Mucosa of stomach (tissue), 1 donor: Measurements from ENCODE around the gene TRIM44.
A peak's percentile ranks its signal among the peaks of the same experiment; 100 is the strongest.
"Not testable (repeated sequence)": the region's sequence is repeated elsewhere in the genome, so short reads cannot be mapped to it uniquely, and the experiment has no call there.

Experiments used
- H3K27me3 ChIP-seq: one replicate; pipeline ENCODE4 v1.7.0; 2013; ENCODE audit warnings: mild to moderate bottlenecking, low read length; ENCODE audit not compliant: control insufficient read depth, insufficient read depth
- H3K36me3 ChIP-seq: one replicate; pipeline ENCODE4 v1.7.0; 2013; ENCODE audit warnings: low read length; ENCODE audit not compliant: control insufficient read depth, insufficient read depth
- H3K4me1 ChIP-seq: one replicate; pipeline ENCODE4 v1.7.0; 2013; ENCODE audit warnings: mild to moderate bottlenecking, low read length; ENCODE audit not compliant: control insufficient read depth, insufficient read depth
- H3K4me3 ChIP-seq: one replicate; pipeline ENCODE4 v1.7.0; 2013; ENCODE audit warnings: low read length
- H3K9ac ChIP-seq: one replicate; pipeline ENCODE4 v1.7.0; 2013; ENCODE audit warnings: mild to moderate bottlenecking, low read length, moderate library complexity
- H3K9me3 ChIP-seq: one replicate; pipeline ENCODE4 v1.7.0; 2013; ENCODE audit warnings: mild to moderate bottlenecking, low read length, moderate library complexity; ENCODE audit not compliant: control insufficient read depth
- donor health status: Pancreatic carcinoma.

TRIM44 gene

GRCh38 chr11:35662061-35662648 lies 420 bp upstream of the TRIM44 start:
- Histone ChIP-seq H3K4me1 (peaks cover 14% of the 10 kb centered on the region), H3K36me3 (no peaks in the 10 kb centered on the region), H3K9me3 (no peaks in the 10 kb centered on the region), H3K27me3 (no peaks in the 10 kb centered on the region), H3K9ac (peak overlapping the region; percentile 73), H3K4me3 (peak overlapping the region; percentile 93)

GRCh38 chr11:35663408-35663702 lies 780 bp downstream of the TRIM44 start:
- Histone ChIP-seq H3K4me3 (peak overlapping the region; percentile 93), H3K9me3 (no peaks in the 10 kb centered on the region), H3K36me3 (no peaks in the 10 kb centered on the region), H3K4me1 (peaks cover 14% of the 10 kb centered on the region), H3K27me3 (no peaks in the 10 kb centered on the region), H3K9ac (peak overlapping the region; percentile 73)

- H3K9ac ChIP-seq = no peak overlapping the region
- no peak overlapping the region for H3K4me3 ChIP-seq
- H3K9me3 ChIP-seq = no peaks in the 10 kb centered on the region
- H3K27me3 ChIP-seq = no peaks in the 10 kb centered on the region
- H3K36me3 ChIP-seq = no peaks in the 10 kb centered on the region
- H3K4me1 ChIP-seq = peaks cover 14% of the 10 kb centered on the region
Measured at GRCh38 chr11:35664977-35665441, 2.4 kb downstream of the TRIM44 start.

- no peaks in the 10 kb centered on the region for H3K36me3 ChIP-seq
- no peaks in the 10 kb centered on the region for H3K9me3 ChIP-seq
- H3K4me3 ChIP-seq = no peak overlapping the region
- H3K27me3 ChIP-seq = no peaks in the 10 kb centered on the region
- peaks cover 17% of the 10 kb centered on the region for H3K4me1 ChIP-seq
- no peak overlapping the region for H3K9ac ChIP-seq
Measured at GRCh38 chr11:35667257-35667656, 4.7 kb downstream of the TRIM44 start.

GRCh38 chr11:35668350-35668749 lies 5.8 kb downstream of the TRIM44 start:
- H3K27me3 ChIP-seq, H3K9ac ChIP-seq, H3K4me3 ChIP-seq, H3K36me3 ChIP-seq, H3K9me3 ChIP-seq: not testable (repeated sequence)
- peaks cover 14% of the 10 kb centered on the region for H3K4me1 ChIP-seq

- no peak overlapping the region for H3K4me3 ChIP-seq
- H3K36me3 ChIP-seq = no peaks in the 10 kb centered on the region
- peaks cover 4% of the 10 kb centered on the region for H3K4me1 ChIP-seq
- H3K27me3 ChIP-seq = no peaks in the 10 kb centered on the region
- no peak overlapping the region for H3K9ac ChIP-seq
- no peaks in the 10 kb centered on the region for H3K9me3 ChIP-seq
Measured at GRCh38 chr11:35671396-35672127, 9.0 kb downstream of the TRIM44 start.

- H3K4me3 ChIP-seq = no peak overlapping the region
- H3K9ac ChIP-seq = no peak overlapping the region
- H3K4me1 ChIP-seq = peaks cover 5% of the 10 kb centered on the region
- no peaks in the 10 kb centered on the region for H3K36me3 ChIP-seq
- H3K9me3 ChIP-seq = no peaks in the 10 kb centered on the region
- no peaks in the 10 kb centered on the region for H3K27me3 ChIP-seq
Measured at GRCh38 chr11:35672608-35673007, 10.0 kb downstream of the TRIM44 start.

GRCh38 chr11:35675901-35676610 lies 13.5 kb downstream of the TRIM44 start:
- peaks cover 9% of the 10 kb centered on the region for H3K4me1 ChIP-seq
- no peak overlapping the region for H3K9ac ChIP-seq
- H3K36me3 ChIP-seq = no peaks in the 10 kb centered on the region
- H3K9me3 ChIP-seq = no peaks in the 10 kb centered on the region
- no peaks in the 10 kb centered on the region for H3K27me3 ChIP-seq
- no peak overlapping the region for H3K4me3 ChIP-seq

GRCh38 chr11:35676611-35676965 lies 14.0 kb downstream of the TRIM44 start:
- H3K9ac ChIP-seq = no peak overlapping the region
- H3K27me3 ChIP-seq = no peaks in the 10 kb centered on the region
- peaks cover 9% of the 10 kb centered on the region for H3K4me1 ChIP-seq
- H3K9me3 ChIP-seq = no peaks in the 10 kb centered on the region
- H3K4me3 ChIP-seq = no peak overlapping the region
- H3K36me3 ChIP-seq = no peaks in the 10 kb centered on the region

- H3K9ac ChIP-seq = no peak overlapping the region
- no peaks in the 10 kb centered on the region for H3K9me3 ChIP-seq
- no peaks in the 10 kb centered on the region for H3K36me3 ChIP-seq
- no peak overlapping the region for H3K4me3 ChIP-seq
- H3K4me1 ChIP-seq = peaks cover 5% of the 10 kb centered on the region
- H3K27me3 ChIP-seq = no peaks in the 10 kb centered on the region
Measured at GRCh38 chr11:35677904-35678303, 15.3 kb downstream of the TRIM44 start.

GRCh38 chr11:35678471-35678870 lies 15.9 kb downstream of the TRIM44 start:
- Histone ChIP-seq H3K4me3 (no peak overlapping the region), H3K27me3 (no peaks in the 10 kb centered on the region), H3K9ac (no peak overlapping the region), H3K36me3 (no peaks in the 10 kb centered on the region), H3K4me1 (peaks cover 5% of the 10 kb centered on the region), H3K9me3 (no peaks in the 10 kb centered on the region)

- Histone ChIP-seq H3K27me3 (no peaks in the 10 kb centered on the region), H3K4me1 (peaks cover 5% of the 10 kb centered on the region), H3K9ac (no peak overlapping the region), H3K36me3 (no peaks in the 10 kb centered on the region), H3K4me3 (no peak overlapping the region), H3K9me3 (no peaks in the 10 kb centered on the region)
Measured at GRCh38 chr11:35678975-35679374, 16.4 kb downstream of the TRIM44 start.
